ENCODE results near the gene OR5F1.

OR5F1 gene

DNA sequence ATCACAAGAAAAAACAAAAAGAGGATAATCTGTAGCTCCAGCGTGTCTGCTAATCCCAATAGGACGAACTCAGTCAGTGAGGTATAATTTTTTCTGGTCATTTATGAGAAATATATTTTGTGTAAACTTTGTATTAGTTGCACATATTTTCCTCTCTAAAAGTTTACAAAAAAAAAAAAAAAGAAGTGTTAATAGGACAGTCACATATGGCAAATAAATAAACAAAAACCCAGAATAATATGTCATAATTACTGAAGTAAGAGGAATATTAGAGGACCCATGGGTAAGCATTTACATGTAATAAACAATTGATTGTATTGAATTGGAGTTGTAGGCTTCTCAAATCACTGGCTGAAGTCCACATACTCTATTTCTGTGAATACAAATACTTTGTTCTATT, at the start of gene OR5F1:
OR5F1 (minus strand) TSS at position 101 of the 400 bp plus-strand sequence; CDS start at position 101, 0 bp downstream.
- no peak for DNase-seq

DNA sequence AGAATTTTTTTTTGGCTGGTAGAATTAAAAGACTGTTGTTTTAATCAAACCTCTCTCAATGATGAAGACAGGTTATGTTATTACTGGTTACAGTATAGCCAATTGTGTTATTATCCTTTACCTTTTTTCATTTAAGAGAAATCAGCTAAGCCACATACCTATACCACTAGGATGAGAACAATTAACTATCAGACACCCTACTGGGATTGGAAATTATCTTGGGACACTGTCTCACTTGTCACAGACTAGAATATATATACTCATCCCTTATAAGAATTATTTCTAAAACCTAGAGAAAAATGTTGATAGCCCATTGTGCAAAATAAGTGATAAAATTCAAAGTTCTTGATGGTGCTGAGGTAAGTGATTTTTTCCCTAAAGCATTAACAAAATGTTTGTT, 32.9 kb upstream of the OR5F1 start, which contains the start of gene OR5AS1:
OR5AS1 (plus strand) TSS at position 301 of the 400 bp plus-strand sequence. CDS start 2,765 bp downstream, outside the sequence.
- no peak for DNase-seq

DNA sequence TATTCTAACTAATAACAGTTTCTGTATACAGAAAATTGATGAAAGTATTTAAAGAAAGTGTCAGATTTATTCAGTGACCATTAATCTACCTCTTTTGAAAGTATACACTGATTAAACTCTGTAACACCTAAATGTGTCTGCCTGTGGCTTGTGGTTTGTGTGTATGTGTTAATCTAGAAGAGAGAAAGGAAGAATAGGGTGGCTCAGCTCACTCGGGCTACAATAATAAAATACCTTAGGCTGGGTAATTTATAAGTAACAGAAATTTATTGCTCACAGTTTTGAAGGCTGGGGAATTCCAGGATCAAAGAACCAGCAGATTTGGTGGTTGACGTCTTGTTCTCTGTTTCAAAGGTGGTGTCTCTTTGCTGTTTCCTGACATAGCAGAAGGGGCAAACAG, 19.4 kb upstream of the OR5F1 start:
- DNase-seq = no peak

DNA sequence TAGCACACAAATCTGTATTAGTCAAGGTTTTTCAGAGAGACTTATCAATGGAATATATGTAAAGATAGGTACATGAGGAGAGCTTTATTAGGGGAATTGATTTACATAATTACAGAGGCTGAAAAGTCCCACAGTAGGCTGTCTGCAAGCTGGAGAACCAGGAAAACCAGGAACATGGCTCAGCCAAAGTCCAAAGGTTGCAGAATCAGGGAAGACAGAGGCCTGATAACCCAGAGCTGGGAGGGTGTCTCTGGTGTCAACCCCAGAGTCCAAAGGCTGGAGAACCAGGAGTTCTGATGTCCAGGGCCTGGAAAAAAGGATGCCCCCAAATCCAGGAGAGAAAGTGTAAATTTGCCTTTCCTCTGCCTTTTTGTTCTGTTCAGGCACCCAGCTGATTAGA, 16.3 kb upstream of the OR5F1 start:
- no peak for DNase-seq

DNA sequence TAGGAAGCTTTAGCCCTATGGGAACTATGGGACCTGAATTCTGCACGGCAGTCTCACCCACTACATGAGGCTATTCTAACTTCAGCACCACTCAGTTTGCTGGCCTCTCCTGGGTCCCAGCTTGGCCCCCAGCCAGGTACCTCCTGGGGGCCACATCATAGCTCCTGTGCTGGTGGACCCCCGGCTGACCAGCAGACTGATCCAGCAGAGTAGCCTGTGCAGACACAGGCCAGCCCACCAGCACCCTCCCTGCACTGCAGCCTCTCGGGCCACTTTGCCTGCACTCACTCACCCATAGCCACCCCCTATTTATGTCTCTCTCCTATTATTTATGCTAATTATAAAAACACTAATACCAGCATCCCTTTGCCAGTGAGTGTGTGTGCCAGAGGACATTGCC, 23.5 kb downstream of the OR5F1 start:
- no peak for DNase-seq

DNA sequence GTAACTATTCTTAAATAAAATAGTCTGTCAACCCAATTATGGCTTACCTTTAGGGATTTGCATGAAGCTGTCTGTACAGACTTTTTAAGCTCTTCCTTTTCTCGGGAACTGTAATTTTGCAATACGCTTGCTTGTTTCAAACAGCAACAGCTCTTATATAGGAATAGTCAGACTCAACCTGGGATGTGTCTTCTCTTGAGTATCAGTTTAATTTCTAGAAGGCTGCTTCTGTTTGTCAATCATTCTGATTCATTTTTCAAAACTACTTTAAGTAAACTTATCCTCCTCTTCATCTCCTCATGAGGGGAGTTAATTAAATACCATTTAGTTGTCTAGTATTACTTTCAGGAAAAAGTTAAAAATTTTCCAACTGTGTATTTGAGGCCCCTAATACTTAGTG, 24.6 kb downstream of the OR5F1 start, which contains the start of gene OR10AG1:
OR10AG1 (minus strand) TSS at position 101 of the 400 bp plus-strand sequence; CDS start at position 63, 38 bp downstream.
- no peak for DNase-seq

DNA sequence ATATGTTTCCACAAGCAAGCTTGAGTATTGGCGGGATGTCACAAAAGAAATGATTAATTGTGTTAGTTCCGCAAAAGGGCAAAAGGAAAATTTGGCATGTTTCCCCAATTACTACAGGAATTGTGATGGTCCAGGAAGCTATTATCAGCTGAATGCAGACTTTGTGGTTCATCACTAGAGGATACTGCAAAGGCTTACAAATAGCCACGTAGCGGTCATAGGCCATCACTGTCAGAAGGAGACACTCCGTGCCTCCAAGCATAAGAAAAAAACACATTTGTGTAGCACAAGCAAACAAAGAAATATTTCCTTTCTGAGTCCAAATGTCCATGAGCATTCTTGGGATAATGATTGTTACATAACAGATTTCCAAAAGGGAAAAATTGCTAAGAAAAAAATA, 26.5 kb downstream of the OR5F1 start:
- no peak for DNase-seq

DNA sequence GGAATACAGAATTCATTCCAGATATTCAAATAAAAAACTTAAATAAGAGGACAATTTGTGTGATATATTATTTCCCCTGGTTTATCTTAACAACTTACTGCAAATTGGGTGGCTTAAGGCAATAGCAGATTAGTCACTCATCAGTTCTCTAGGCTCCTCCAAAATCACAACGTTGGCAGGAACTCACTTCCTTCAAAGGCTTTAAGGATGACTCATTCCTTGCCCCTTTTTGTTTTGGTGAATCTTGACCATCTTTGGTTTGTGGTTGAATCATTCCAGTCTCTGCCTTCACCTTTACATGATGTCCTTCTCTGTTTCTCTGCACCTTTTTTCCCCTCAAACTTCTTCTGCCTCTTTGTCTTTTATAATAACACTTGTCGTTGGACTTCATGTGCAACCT, 28.0 kb downstream of the OR5F1 start:
- no peak for DNase-seq

DNA sequence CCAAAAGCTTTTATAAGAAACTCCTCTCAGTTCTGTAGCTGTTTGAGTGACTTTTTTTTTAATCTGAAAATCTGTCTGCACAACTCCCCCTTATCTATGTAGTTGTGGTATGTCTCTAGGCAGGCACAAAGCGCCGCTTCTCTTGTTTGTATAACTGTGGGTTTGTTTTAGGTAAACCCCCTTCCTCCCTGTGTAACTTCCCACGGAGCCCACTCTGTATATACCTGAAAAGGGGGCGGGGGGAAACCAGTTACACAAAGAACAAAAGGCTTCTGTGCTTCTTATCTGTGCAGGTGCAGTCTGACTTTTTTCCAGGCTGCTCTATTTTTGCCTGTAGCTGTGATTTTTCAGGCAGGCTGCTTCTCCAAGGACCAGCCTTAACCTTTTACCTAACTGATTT, 37.9 kb downstream of the OR5F1 start:
- DNase-seq = no peak

DNA sequence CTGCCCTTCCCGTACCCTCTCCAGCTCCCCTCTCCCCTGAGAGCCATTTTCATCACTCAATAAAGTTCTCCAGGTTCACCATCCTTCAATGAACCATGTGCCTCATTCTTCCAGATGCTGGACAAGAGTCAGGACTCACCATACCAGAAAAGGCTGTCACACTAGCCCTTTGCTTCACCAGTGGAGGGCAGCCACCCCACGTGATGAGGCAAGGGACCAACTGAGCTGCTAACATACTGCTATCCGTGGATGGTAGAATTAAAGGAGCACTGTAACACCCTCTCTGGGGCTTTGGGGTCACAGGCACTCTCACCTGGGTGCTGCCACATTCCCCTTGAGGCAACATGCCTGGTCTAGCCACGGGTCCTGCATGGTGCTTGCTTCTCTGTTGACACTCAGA, 45.1 kb downstream of the OR5F1 start:
- no peak for DNase-seq
